GM21447 (cell line): ENCODE data around the gene FUT8.
"Not testable (repeated sequence)": the region's sequence is repeated elsewhere in the genome, so short reads cannot be mapped to it uniquely, and the experiment has no call there.

Experiments used
- ATAC-seq: cut with Tn5 transposase; IDR thresholded peaks from one replicate; pipeline ENCODE4 v1.9.1; 2021; ENCODE audit not compliant: unreplicated experiment

The FUT8 gene

DNA sequence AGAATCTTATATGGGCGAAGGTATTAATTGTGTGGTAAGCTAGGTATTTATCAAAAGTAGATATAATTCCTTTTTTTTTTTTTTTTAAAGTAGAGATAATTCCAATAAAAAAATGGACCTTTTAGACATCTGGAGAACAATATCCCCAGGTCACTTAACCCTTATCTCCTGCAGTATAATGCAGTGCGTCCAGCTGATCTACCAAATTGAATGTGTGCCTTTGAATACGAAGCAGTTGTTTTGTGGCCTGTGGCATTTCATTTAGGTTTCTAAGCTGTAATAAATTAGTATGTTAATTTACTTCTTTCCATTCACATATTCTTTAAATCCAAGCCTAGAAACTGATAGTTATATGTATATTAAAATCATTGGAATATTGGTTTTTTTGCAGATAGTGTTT, 3.1 kb downstream of the FUT8 start:
- no peak for ATAC-seq

DNA sequence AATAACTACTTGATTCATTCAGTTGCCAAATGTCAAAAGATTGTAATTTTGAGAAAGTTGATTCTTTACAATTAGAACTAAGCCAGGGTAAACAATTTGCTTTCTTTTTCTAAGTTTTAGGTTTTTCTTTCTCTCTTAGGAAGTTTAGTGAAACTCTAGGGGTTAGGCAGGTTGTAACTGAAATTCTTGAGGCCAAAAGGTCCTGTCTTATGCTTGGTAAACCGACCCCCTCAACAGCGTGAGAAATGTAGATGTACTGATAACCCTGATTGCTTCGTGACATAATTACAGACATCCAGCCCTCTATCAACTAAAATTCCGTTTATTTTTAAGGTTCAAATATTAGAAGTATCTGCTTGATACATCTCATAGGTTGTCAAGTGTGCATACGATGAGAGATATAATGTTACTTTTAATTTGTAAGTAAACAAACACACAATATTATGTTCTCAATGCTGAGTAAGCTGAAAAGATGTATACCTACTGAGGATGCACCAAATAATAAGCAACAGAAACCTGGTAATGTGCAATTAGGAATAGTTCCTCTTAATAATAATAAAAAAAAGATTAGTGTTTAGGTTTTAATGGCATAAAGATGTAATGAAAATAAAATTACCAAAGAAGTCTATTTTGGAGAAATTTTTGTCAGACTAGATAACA, 7.2 kb downstream of the FUT8 start:
- no peak for ATAC-seq

DNA sequence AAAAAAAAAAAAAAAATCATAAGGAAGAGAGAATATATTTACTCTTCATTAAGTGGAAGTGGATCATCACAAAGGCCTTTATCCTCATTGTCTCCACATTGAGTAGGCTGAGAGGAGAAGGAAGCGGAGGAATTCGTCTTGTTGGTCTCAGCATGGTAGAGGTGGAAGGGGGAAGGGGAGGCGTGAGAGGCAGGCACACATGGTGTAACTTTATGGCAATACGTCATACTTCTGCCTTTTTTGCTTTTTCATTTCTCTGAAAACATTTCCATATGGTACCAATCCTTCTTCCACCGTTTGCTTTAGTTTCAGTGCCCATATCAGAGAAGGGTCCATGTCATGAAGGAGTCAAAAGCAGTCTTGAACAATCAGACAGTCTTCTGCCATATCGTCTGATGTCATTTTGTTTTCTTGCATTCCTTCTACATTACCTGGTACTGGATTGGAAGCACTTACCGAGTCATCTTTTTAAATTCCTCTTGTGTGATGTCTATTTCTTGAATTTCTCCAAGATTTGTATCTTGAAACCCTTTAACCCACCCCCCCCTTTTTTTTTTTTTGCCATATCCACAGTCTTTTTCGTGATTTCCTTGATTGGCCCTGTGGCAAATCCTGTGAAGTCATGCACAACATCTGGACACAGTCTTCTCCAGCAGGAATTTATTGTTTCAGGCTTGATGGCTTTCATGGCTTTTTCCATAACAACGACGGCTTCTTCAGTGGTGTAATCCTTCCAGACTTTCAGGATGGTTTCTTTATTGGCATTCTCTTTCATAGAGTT, 8.9 kb downstream of the FUT8 start:
- no peak for ATAC-seq

DNA sequence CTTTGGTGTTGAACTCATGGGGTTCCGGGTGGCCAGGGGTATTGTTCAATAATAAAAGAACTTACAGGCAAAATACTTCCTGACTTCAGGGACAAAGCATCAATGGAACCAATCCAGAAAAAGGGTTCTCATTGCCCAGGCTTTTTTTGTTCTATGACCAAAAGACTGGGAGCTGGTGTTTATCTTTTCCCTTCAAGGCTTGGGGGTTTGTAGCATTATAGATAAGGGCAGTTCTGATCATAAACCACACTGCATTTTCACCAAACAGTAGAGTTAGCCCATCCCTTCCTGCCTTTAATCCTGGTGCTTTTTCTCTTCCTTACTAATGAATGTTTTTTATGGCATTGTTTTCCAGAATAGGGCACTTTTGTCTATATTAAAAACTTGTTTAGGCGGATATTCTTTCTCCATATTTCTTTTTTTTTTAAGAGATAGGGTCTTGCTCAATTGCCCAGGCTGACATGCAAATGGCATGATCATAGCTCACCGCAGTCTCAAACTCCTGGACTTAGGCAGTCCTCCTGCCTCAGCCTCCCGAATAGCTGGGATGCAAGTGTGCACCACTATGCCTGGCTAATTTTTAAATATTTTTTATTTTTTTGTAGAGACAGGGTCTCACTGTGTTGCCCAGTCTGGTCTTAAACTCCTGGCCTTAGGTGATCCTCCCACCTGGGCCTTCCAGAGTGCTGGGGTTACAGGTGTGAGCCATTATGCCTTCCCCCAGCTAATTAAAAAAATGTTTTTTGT, 9.7 kb downstream of the FUT8 start:
- no peak for ATAC-seq

DNA sequence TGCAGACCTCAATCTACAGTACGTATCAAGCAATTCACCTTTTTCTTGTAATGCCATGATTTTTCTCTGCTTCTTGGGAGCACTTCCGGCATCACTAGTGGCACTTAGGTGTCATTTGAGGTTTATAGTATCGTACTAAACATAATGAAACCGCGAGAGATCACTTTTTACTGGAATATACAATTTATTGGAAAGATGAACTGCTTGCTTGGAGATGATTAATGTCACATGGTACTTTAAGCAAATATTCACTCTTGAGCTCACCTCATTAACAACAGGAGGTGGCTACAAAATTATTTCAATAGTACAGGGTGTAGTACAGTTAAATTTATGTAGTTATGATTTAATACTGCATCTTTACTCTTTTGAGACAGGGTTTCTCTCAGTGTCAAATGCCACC, 11.5 kb downstream of the FUT8 start:
- ATAC-seq = no peak

DNA sequence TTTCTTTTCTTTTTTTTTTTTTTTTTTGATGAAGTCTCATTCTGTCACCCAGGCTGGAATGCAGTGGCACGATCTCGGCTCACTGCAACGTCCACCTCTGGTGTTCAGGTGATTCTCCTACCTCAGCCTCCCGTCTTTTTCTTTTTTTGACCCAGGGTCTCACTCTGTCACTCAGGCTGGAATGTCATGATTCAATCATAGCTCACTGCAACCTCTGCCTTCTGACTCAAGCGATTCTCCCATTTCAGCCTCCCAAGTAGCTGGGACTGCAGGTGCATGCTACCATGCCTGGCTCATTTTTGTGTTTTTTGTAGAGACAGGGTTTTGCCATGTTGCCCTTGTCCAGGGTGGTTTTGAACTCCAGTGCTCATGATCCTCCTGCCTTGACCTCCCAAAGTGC, 12.0 kb downstream of the FUT8 start:
- ATAC-seq = no peak

DNA sequence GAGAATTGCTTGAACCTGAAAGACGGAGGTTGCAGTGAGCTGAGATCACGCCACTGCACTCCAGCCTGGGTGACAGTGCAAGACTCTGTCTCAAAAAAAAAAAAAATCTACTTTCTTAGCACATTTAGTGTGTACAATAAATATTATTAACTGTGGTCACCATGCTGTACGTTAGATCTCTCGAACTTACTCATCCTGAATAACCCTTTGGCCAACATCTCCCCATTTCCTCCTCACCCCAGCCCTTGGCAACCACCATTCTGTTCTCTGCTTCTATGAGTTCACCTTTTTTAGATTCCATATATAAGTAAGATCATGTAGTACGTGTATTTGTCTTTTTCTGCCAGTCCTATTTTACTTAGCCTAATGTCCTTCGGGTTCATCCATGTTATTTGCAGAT, 13.4 kb downstream of the FUT8 start:
- no peak for ATAC-seq

DNA sequence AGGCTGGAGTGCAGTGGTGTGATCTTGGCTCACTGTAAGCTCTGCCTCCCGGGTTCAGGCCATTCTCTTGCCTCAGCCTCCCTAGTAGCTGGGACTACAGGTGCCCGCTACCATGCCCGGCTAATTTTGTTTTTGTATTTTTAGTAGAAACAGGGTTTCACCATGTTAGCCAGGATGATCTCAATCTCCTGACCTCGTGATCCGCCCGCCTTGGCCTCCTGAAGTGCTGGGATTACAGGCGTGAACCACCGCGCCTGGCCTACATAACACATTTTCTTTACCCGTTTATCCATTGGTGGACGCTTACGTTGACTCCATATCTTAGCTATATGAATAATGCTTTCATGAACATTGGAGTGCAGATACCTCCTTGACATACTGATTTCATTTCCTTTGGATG, 14.4 kb downstream of the FUT8 start:
- not testable (repeated sequence) for ATAC-seq

DNA sequence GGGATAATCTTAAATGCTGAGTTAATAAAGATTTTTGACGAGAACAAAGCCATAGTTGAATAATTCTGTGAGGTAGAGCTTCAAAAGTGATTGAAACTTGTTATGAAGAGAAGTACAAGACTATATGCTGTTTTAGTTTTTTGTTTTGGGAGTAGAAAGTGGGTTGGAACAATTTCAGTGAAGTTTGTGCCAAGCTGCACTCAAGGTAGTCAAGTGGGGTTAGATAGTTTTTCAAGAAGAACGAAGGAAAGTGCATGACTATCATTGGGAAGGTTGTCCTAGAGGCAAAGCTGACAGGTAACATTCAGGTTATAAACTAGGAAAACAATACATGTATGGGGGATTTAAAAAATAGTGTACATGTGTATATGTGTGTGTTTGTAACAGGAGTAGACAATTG, 16.2 kb downstream of the FUT8 start:
- ATAC-seq = no peak

DNA sequence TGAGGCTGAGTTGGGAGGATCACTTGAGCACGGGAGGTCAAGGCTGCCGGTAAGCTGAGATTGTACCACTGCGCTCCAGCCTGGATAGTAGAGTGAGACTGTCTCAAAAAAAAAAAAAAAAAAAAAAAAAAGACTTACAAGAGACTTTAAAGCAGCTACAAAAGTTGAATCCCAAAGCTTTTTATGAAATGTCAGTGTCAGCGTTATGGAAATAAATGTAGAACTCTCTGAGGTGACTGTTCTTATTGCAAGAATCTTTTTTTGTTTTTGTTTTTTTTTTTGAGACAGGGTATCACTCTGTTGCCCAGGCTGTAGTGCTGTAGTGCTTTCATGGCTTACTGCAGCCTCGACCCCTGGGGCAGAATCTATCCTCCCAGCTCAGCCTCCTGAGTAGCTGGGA, 17.2 kb downstream of the FUT8 start:
- ATAC-seq = no peak

DNA sequence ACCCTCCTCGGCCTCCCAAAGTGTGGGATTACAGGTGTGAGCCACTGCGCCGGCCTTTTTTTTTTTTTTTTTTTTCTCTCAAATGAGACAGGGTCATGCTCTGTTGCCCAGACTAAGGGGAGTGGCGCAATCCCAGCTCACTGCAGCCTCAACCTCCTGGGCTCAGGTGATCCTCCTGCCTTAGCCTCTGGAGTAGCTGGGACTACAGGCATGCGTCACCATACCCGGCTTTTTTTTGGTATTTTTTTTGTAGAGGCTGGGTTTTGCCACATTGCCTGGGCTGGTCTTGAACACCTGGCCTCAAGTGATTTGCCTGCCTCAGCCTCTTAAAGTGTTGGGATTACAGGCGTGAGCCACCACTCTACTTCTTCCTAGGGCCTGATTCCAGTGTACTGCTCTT, 18.7 kb downstream of the FUT8 start:
- ATAC-seq = no peak

DNA sequence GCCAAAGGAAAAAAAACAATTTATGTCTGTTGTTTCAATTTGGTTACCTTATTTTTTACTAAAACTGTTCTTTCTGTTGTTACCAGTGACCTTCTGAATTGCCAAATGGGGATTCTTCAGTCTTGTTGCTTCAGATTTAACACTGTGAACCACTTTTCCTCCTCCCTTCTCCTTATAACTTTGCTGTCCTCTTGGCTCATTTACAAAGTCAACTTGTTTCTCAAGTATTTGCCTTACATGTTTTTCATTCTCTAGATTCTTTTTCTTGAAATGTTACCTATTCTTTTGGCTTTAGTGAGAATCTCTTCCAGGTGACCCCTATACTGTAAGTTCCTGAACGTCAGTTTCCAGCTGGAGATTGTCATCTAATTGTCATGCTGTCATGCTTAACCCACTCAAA, 19.4 kb downstream of the FUT8 start:
- no peak for ATAC-seq

DNA sequence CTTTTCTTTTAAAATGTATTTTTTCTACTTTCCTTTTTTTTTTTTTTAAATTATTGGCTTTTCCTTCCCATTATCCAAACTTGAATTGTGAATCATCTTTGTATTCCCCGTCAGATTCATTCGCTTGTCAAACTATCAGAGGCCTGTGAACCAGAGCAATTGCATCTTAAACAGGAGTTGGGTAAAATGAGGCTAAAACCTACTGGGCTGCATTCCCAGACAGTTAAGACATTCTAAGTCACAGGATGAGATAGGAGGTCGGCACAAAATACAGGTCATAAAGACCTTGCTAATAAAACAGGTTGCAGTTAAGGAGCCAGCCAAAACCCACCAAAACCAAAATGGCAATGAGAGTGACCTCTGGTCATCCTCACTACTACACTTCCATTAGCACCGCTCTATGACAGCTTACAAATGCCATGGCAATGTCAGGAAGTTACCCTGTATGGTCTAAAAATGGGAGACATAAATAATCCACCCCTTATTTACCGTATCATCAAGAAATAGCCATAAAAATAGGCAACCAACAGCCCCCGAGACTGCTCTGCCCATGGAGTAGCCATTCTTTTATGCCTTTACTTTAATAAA, 19.9 kb downstream of the FUT8 start:
- no peak for ATAC-seq

DNA sequence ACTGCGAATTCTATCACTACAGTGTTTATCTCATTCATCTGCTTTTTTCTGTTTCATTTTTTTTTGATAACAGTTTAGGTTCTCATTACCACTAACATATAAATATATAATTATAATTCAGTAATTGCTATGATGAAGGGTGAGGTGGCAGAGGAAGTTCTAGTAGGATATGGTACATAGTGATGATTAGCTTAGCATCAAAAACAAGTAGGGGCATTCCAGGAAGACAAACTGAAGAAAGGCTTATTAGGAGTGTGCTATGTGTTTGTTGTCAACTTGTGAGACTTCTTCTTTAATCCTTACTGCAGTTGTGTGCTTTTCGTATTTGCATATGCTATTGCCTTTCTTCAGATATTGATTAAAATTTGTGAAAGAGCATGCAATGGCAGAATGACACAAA, 20.6 kb downstream of the FUT8 start:
- ATAC-seq = no peak

DNA sequence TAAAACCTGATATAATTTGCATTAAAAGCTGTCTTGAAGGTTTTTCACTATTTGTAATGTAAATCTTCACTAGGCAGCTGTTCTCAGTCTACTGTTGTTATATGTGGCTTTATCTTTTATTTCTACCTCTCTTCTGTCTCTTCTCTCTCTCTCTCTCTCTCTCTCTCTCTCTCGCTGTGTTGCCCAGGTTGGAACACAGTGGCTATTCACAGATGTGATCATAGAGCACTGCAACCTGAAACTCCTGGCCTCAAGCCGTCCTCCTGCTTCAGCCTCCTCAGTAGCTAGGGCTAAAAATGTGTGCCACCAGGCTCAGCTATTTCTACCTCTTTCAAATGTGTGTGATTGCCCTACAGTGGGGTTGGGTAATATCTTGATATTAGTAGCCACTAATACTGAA, 21.1 kb downstream of the FUT8 start:
- ATAC-seq = no peak

DNA sequence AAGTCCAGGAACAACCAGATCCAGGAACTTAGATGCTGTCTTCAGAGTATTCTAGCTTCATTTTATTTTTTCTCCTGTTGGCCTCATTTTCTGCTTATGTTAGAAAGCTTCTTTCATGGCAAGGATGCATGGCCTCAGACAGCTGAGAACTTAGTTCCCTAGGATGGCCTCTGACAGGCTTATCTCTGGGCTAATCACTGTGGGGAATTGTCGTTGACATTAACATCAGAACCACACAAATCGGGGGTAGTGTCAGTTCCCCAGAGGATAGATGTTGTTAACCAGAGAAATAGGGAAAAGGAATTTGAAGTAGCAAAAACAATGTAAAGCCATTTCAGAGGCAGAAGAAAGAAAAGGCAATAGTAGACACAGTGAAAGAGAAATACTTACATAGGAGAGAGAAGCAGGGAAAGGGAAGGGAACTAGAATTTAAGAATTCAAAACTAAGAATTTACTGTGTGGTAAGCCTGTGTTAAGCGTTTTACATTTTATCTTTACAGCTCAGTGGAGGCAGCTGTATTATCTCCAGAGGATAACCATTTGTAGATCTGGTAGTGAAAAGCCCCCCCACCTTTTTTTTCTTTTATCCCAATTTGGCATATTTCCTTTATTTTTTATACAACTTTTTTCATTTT, 21.8 kb downstream of the FUT8 start:
- ATAC-seq = no peak

DNA sequence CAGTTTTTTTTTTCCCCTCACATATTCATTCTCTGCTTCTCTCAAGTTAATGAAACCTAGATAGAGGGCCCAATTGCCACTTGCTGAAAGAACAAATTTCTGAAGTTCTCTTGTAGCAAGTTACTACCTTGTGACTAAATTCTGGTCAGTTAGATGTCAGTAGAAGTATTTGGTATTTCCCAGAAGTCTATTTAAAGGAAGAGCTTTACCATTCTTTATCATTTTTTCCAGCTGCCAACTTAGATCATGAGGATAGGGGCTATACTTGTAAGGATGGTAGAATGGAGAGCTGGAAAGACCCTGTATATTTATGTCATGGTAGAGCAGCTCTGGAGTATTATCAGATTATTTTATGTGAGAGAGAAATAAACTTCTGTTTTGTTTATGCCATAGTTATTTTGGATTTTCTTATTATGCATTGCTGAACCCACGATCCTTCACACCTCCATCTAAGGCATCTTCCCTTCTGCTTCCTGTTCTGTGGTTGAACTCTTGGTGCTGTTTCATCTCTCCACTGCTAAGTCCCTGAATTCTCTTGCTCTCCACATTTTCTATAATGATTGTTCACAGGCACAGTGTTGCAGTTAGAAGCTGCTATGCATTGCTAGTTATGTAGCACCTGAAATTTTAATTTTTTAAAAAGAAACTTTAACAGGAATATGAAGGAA, 25.9 kb downstream of the FUT8 start:
- no peak for ATAC-seq

DNA sequence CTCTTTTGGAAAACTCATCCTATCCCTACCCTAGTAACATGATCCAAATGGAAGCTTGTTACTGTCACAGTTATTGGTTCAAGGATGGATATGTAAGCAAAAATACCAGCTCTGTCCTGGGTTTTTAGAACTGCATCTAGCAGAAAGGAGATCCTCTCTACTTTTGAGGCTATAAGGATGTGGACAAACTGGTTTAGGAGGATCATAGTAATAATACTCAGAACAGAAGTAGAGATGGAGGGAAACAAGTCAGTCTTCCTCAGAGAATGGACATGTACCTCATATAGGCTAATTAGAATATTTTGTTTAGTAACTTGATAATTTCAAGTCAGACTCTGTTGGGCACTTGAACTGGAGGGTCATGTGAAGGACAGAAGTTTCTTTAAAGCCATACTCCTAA, 26.6 kb downstream of the FUT8 start:
- no peak for ATAC-seq

DNA sequence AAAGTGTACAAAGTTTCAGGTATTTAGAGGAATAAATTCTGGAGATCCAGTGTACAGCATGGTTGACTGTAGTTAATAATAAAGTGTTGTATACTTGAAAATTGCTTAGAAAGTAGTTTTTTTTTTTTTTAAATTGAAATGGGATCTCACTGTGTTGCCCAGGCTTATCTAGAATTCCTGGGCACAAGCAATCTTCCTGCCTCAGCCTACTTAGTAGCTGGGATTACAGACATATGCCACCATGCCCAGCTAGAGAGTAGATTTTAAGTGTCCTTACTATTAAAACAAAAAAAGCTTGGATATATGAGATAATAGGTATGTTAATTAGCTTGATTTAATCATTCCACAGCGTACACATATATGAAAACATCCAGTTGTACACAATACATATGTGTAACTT, 27.7 kb downstream of the FUT8 start:
- no peak for ATAC-seq

DNA sequence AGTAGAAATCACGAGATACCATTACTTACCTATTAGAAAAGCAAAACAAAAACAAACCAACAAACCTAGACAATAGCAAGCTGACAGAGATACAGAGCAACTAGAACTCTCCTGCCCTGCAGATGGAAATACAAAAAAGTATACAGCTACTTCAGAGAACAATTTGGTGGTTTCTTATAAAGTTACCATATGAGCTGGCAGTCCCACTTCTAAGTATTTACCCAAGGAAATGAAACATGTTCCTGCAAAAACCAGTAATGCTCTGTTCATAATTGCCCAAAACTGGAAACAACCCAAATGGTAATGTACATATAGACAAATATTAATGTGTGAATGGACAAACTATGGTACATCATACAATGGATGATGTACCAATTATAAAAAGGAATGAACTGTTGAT, 31.7 kb downstream of the FUT8 start:
- no peak for ATAC-seq

DNA sequence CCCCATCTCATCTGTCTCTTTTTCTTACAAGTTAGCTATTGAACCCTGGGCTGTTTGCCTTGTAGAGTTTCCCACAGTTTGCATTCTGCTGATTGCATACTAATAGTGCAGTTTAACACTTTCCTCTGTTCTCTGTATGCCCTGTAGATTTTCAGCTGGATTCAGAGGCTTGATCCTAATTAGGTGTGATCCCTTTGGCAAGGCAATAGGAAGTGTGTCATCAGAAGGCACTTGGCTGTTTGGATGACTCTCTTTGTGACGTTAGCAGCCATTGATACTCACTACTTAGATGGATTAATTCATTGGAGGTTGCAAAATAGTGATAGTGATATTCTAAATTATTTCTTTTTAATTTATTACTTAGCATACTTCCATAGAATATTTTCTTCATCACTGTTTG, 33.6 kb downstream of the FUT8 start:
- ATAC-seq = no peak
